HCT116 (cell line): ENCODE measurements around the gene ASIC1. TPM values are rescaled to one million over a fixed set of nuclear protein-coding genes. Genes with fewer than 3 reads are reported as not detected.

Experiments
- ATAC-seq: fragments of 200-7000 bp; cut with Tn5 transposase; 2 replicates; pipeline ENCODE4 v1.9.1; 2020; ENCODE audit warnings: mild to moderate bottlenecking, moderate library complexity
- BruUV-seq: library from RNA; stranded (reverse); fragments of 400-500 nt; replicated peaks from 2 replicates; lab custom pipeline; 2021; lab: Mats Ljungman, UMichigan
- CTCF ChIA-PET: fragments of 300-600 bp; sonication (Branson Sonifier 250); formaldehyde crosslinking; loops from one replicate; lab custom pipeline; 2021; ENCODE audit warnings: antibody characterized with exemption; lab: Charles Lee
- POLR2A ChIA-PET: fragments of 300-600, 350-600 bp; sonication (Branson Sonifier 250); formaldehyde crosslinking; loops from one replicate; lab custom pipeline; 2021; ENCODE audit warnings: antibody characterized with exemption; lab: Charles Lee
- RAD21 ChIA-PET, 2 experiments: fragments of 300-600 bp; sonication (Branson Sonifier 250); formaldehyde crosslinking; loops; one replicate each; lab custom pipeline; 2023; ENCODE audit warnings: low total read pairs in 2 of 2; ENCODE audit not compliant: uncharacterized antibody in 2 of 2, unreplicated experiment in 2 of 2, low non-redundant PET in 1 of 2; lab: Charles Lee
- DNase-seq: peaks from one replicate; pipeline ENCODE4 v3.0.0-alpha.2; 2010; ENCODE audit warnings: low read depth, low spot score
- H2AFZ ChIP-seq: fragments of 200-600 bp; shearing (Covaris generic), sonication (generic); 2 replicates; pipeline ENCODE4 v1.6.1; 2017; ENCODE audit warnings: low read depth, mixed run types, mixed read lengths, antibody characterized with exemption, low read length; ENCODE audit not compliant: poor library complexity, severe bottlenecking
- H3K27ac ChIP-seq: 2 replicates; pipeline ENCODE4 v1.5.1; 2012; ENCODE audit warnings: low read depth, low read length
- H3K27me3 ChIP-seq: fragments of 200-600 bp; sonication (generic); 2 replicates; pipeline ENCODE4 v1.6.1; 2016; ENCODE audit warnings: mixed run types, low read length, mixed read lengths; ENCODE audit not compliant: insufficient read depth
- H3K36me3 ChIP-seq, 2 experiments: fragments of 200-500 bp in 1 of 2; fragments of 200-600 bp in 1 of 2; sonication (Bioruptor generic) in 1 of 2; sonication (generic) in 1 of 2; 2 replicates each; pipeline versions ENCODE4 v1.5.1 to v1.6.1; 2014 to 2016; ENCODE audit warnings: low read length in 2 of 2, inconsistent platforms in 1 of 2, mixed read lengths in 1 of 2, mixed run types in 1 of 2; ENCODE audit not compliant: insufficient read depth in 2 of 2, control insufficient read depth in 1 of 2
- H3K4me1 ChIP-seq, 2 experiments: fragments of 200-600 bp in 1 of 2; sonication (generic) in 1 of 2; 2 replicates each; pipeline versions ENCODE4 v1.5.1 to v1.6.1; 2012 to 2017; ENCODE audit warnings: low read length in 2 of 2, inconsistent platforms in 1 of 2, mild to moderate bottlenecking in 1 of 2, mixed read lengths in 1 of 2, mixed run types in 1 of 2, moderate library complexity in 1 of 2; ENCODE audit not compliant: insufficient read depth in 2 of 2, control insufficient read depth in 1 of 2
- H3K4me2 ChIP-seq: fragments of 200-600 bp; sonication (generic); 2 replicates; pipeline ENCODE4 v1.6.1; 2017; ENCODE audit warnings: mixed run types, low read length, mixed read lengths
- H3K4me3 ChIP-seq, 2 experiments: fragments of 200-600 bp in 1 of 2; sonication (generic) in 1 of 2; replicated peaks in 1 of 2; 2 replicates each; pipeline ENCODE4 v1.5.1; 2011 to 2016; ENCODE audit warnings: low read length in 2 of 2, control low read depth in 1 of 2, low read depth in 1 of 2, mild to moderate bottlenecking in 1 of 2, mixed read lengths in 1 of 2, mixed run types in 1 of 2
- H3K79me2 ChIP-seq: fragments of 200-600 bp; sonication (generic); 2 replicates; pipeline ENCODE4 v1.6.1; 2017; ENCODE audit warnings: mild to moderate bottlenecking, mixed run types, low read length, moderate library complexity, mixed read lengths; ENCODE audit not compliant: insufficient read depth
- H3K9ac ChIP-seq: fragments of 200-600 bp; sonication (generic); 2 replicates; pipeline ENCODE4 v1.6.1; 2016; ENCODE audit warnings: low read length, mixed read lengths
- H3K9me2 ChIP-seq: fragments of 200-600 bp; sonication (generic), shearing (Covaris generic); 2 replicates; pipeline ENCODE4 v1.6.1; 2017; ENCODE audit warnings: mixed run types, mild to moderate bottlenecking, moderate library complexity; ENCODE audit not compliant: insufficient read depth
- H3K9me3 ChIP-seq, 2 experiments: fragments of 200-500 bp in 1 of 2; fragments of 200-600 bp in 1 of 2; sonication (Bioruptor generic) in 1 of 2; sonication (generic) in 1 of 2; 2 replicates each; pipeline ENCODE4 v1.6.1; 2014 to 2017; ENCODE audit warnings: low read length in 2 of 2, mixed read lengths in 2 of 2, inconsistent platforms in 1 of 2, low read depth in 1 of 2, mild to moderate bottlenecking in 1 of 2, mixed run types in 1 of 2, moderate library complexity in 1 of 2; ENCODE audit not compliant: control insufficient read depth in 1 of 2, insufficient read depth in 1 of 2
- H4K20me1 ChIP-seq: fragments of 200-600 bp; sonication (generic), shearing (Covaris generic); 2 replicates; pipeline ENCODE4 v1.6.1; 2017; ENCODE audit warnings: mixed run types, mild to moderate bottlenecking, moderate library complexity; ENCODE audit not compliant: insufficient read depth
- ATF3 ChIP-seq: IDR thresholded peaks from 2 replicates; pipeline ENCODE4 v1.6.1; 2012
- CBX3 ChIP-seq: IDR thresholded peaks from 2 replicates; pipeline ENCODE4 v1.6.1; 2012; ENCODE audit warnings: low read depth
- CEBPB ChIP-seq: IDR thresholded peaks from 2 replicates; pipeline ENCODE4 v1.6.1; 2012; ENCODE audit warnings: low read depth
- EGR1 ChIP-seq: IDR thresholded peaks from 2 replicates; pipeline ENCODE4 v1.6.1; 2012; ENCODE audit warnings: low read depth
- ELF1 ChIP-seq: IDR thresholded peaks from 2 replicates; pipeline ENCODE4 v1.6.1; 2012; ENCODE audit warnings: low read depth, borderline replicate concordance
- EZH2phosphoT487 ChIP-seq: fragments of 200-600 bp; IDR thresholded peaks from 2 replicates; pipeline ENCODE4 v1.6.1; 2018; ENCODE audit warnings: antibody characterized with exemption, borderline replicate concordance
- FOSL1 ChIP-seq: IDR thresholded peaks from 2 replicates; pipeline ENCODE4 v1.6.1; 2012; ENCODE audit warnings: low read depth
- MAX ChIP-seq: IDR thresholded peaks from 2 replicates; pipeline ENCODE4 v1.6.1; 2012
- POLR2A ChIP-seq: IDR thresholded peaks from 2 replicates; pipeline ENCODE4 v1.7.0; 2011; ENCODE audit warnings: borderline replicate concordance; ENCODE audit not compliant: insufficient read depth, insufficient read length; ENCODE audit errors: extremely low read depth
- POLR2AphosphoS5 ChIP-seq: IDR thresholded peaks from 2 replicates; pipeline ENCODE4 v1.6.1; 2011; ENCODE audit warnings: mild to moderate bottlenecking, low read depth, low read length, moderate library complexity
- RAD21 ChIP-seq: IDR thresholded peaks from 2 replicates; pipeline ENCODE4 v1.6.1; 2012; ENCODE audit warnings: low read depth, mild to moderate bottlenecking
- REST ChIP-seq: IDR thresholded peaks from 2 replicates; pipeline ENCODE4 v1.6.1; 2012; ENCODE audit warnings: low read depth
- SP1 ChIP-seq: IDR thresholded peaks from 2 replicates; pipeline ENCODE4 v1.6.1; 2012; ENCODE audit warnings: low read depth
- SRF ChIP-seq: IDR thresholded peaks from 2 replicates; pipeline ENCODE4 v1.6.1; 2012; ENCODE audit warnings: low read depth
- TCF7L2 ChIP-seq: IDR thresholded peaks from 2 replicates; pipeline ENCODE4 v1.7.0; 2011; ENCODE audit warnings: borderline replicate concordance, inconsistent platforms; ENCODE audit not compliant: insufficient read depth, insufficient read length; ENCODE audit errors: extremely low read depth
- YY1 ChIP-seq: IDR thresholded peaks from 2 replicates; pipeline ENCODE4 v1.6.1; 2011; ENCODE audit warnings: low read length, low read depth, moderate library complexity, mild to moderate bottlenecking; ENCODE audit not compliant: insufficient replicate concordance; ENCODE audit errors: extremely low read depth
- ZFX ChIP-seq: fragments of 450-650 bp; IDR thresholded peaks from 2 replicates; pipeline ENCODE4 v1.6.1; 2017
- ZNF274 ChIP-seq: fragments of 200-500 bp; sonication (Bioruptor generic); IDR thresholded peaks from 2 replicates; pipeline ENCODE4 v1.6.1; 2014; ENCODE audit warnings: mild to moderate bottlenecking, low read depth, low read length, inconsistent platforms
- intact Hi-C: fragments of 100-400 bp; cut with micrococcal nuclease; formaldehyde crosslinking; loops from 2 replicates; pipeline ENCODE4 v1.10.0; 2022
- total RNA-seq: library from RNA; stranded (reverse); gene quantifications from one replicate; pipeline ENCODE4 v1.2.1, GENCODE V29; 2021; ENCODE audit not compliant: unreplicated experiment

The ASIC1 gene
- total RNA-seq, 1 experiment from 2014 or later, result 28.9 TPM

- intact Hi-C loops, result loop anchor here (5.0 to 10.0 kb wide), 2 partner anchors 227 to 319 kb away; partner anchors contain the start of gene LARP4
- peak overlapping the region; percentile 70 to 77 for H3K4me3 ChIP-seq
- no peaks in the 10 kb centered on the region for H3K27me3 ChIP-seq
- H3K4me1 ChIP-seq, result peaks cover 5 to 21% of the 10 kb centered on the region in 2 experiments
- H4K20me1 ChIP-seq, result peaks cover 4% of the 10 kb centered on the region; the same call in 1 of the 2 replicates
- H3K9me2 ChIP-seq, result no peaks in the 10 kb centered on the region
- no TSS peak for BruUV-seq
- peak overlapping the region; percentile 85 for H3K4me2 ChIP-seq
- ChIA-PET RAD21 (interaction anchor here in 1 of 2 experiments (1.6 kb wide), 1 partner anchor 26 kb away, joined by 6 read pairs; the partner anchor contains the start of gene COX14), POLR2A (interaction anchor here (0.6 to 2.2 kb wide), 6 partner anchors 18 to 997 kb away, joined by 3 to 20 read pairs (median 3); partner anchors contain the start of genes CERS5, COX14 and TMBIM6), CTCF (interaction anchor here (0.5 to 2.8 kb wide), 11 partner anchors 9 to 795 kb away, joined by 3 to 33 read pairs (median 5); partner anchors contain the start of genes CERS5, COX14, GPD1 and LIMA1)
- H3K9ac ChIP-seq, result peak overlapping the region; percentile 77
- H3K79me2 ChIP-seq, result peaks cover 15% of the 10 kb centered on the region
- no peak overlapping the region for H2AFZ ChIP-seq
- H3K36me3 ChIP-seq, result peaks cover 28 to 42% of the 10 kb centered on the region in 2 experiments
- DNase-seq (no peak), ATAC-seq (peak; percentile 15)
- no peak for TF ChIP-seq ELF1
- no peak for TF ChIP-seq ATF3
- TF ChIP-seq POLR2A, result no peak
- TF ChIP-seq EZH2phosphoT487, result no peak
- TF ChIP-seq SRF, result no peak
- TF ChIP-seq ZFX, result no peak
- TF ChIP-seq CBX3, result no peak
- no peak for TF ChIP-seq MAX
- no peak for TF ChIP-seq ZNF274
- no peak for TF ChIP-seq RAD21
- TF ChIP-seq CEBPB, result no peak
- no peak for TF ChIP-seq EGR1
- no peak for TF ChIP-seq SP1
- no peak for TF ChIP-seq TCF7L2
- no peak for TF ChIP-seq YY1
- TF ChIP-seq REST, result no peak
- TF ChIP-seq POLR2AphosphoS5, result no peak
- no peak for TF ChIP-seq FOSL1
- no peaks in the 10 kb centered on the region for H3K9me3 ChIP-seq
- H3K27ac ChIP-seq, result peak overlapping the region; percentile 54
Measured at GRCh38 chr12:50085615-50086072, 28.2 kb downstream of the ASIC1 start.
